Mammary epithelial cell (primary cell): Measurements from ENCODE around the gene ANO2.

Experiments
- EZH2 ChIP-seq: IDR thresholded peaks from 2 replicates; pipeline ENCODE4 v1.6.1; 2012; ENCODE audit warnings: low read length, inconsistent platforms, borderline replicate concordance
- TF ChIP-seq, protein P1 (sequence below), 2 donors: IDR thresholded peaks in 1 of 2; conservative IDR thresholded peaks in 1 of 2; 2 replicates each; pipeline ENCODE4 v1.5.1; 2011 to 2012; ENCODE audit warnings: inconsistent platforms in 2 of 2, low read length in 2 of 2, mild to moderate bottlenecking in 2 of 2, control low read depth in 1 of 2, low read depth in 1 of 2; ENCODE audit not compliant: insufficient read depth in 1 of 2; ENCODE audit errors: extremely low read depth in 1 of 2

DNA sequence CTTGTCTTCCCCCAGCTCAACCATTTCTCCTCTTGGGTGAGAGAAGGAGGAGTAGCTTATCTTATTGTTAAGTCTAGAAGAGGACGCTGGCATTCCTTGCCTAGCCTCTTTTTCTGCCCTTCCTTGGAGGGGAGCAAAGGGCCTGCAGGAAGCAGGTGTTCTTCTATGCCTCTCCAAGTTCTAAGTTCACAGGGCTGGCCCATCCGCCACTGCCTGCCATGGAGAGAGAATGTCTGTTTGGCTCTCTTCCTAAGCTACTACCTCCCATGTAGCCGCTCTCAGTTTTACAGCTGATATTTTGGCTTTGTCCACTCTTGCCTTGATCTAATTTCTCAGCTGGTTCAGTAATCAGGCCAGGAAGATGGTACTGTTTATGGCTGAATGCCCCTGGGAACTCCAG, 312.0 kb downstream of the ANO2 start:
- TF ChIP-seq, protein P1, sequence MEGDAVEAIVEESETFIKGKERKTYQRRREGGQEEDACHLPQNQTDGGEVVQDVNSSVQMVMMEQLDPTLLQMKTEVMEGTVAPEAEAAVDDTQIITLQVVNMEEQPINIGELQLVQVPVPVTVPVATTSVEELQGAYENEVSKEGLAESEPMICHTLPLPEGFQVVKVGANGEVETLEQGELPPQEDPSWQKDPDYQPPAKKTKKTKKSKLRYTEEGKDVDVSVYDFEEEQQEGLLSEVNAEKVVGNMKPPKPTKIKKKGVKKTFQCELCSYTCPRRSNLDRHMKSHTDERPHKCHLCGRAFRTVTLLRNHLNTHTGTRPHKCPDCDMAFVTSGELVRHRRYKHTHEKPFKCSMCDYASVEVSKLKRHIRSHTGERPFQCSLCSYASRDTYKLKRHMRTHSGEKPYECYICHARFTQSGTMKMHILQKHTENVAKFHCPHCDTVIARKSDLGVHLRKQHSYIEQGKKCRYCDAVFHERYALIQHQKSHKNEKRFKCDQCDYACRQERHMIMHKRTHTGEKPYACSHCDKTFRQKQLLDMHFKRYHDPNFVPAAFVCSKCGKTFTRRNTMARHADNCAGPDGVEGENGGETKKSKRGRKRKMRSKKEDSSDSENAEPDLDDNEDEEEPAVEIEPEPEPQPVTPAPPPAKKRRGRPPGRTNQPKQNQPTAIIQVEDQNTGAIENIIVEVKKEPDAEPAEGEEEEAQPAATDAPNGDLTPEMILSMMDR (conservative IDR thresholded peaks at IDR 0.05 in 1 of 2, IDR thresholded peaks at IDR 0.05 in 1 of 2; ENCODE audit: extremely low read depth in 1 of 2, insufficient read depth in 1 of 2, low read depth in 1 of 2, low read length in 2 of 2) = no peak
- TF ChIP-seq EZH2 = no peak
